B cell (primary cell): ENCODE data around the gene CDS1.

Experiments
- CTCF ChIP-seq: fragments of 200-600 bp; IDR thresholded peaks from one replicate; pipeline ENCODE4 v1.8.0; 2022; ENCODE audit warnings: antibody characterized with exemption, mild to moderate bottlenecking
- EZH2 ChIP-seq: IDR thresholded peaks from 2 replicates; pipeline ENCODE4 v1.6.1; 2012; ENCODE audit warnings: borderline replicate concordance, low read depth, mild to moderate bottlenecking, moderate library complexity, low read length; ENCODE audit not compliant: insufficient read depth, poor library complexity, severe bottlenecking

GRCh38 chr4:84615355-84615754 is 32.4 kb downstream of the CDS1 start:
- TF ChIP-seq EZH2 = no peak
- no peak for TF ChIP-seq CTCF
